Measurements from ENCODE around the gene DHX9.

DNA sequence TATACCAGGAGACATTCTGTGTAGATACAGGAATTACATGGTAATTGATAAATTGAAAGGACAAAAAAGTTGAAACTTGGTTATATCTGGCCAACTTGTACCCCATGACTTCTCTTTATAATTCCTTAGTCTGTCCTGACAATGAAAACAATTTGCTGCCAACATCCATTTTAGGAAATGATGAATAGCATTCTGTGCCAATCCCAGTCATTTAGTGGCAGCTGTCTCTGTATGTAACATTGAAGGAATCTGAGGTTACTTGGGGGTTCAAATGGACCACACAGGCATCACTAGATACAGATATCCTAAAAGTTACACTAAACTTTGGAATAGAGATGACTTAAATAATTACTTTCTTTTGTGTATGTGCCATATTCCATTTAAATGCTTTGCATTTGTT is 38.2 kb downstream of the DHX9 start:
- TF ChIP-seq CTCF (IDR thresholded peaks at IDR 0.05) (no peak), POLR2A (IDR thresholded peaks at IDR 0.05) (no peak)

Data from lower leg skin (tissue), 3 donors.